ENCODE measurements around the gene RPTOR.

The RPTOR gene

DNA sequence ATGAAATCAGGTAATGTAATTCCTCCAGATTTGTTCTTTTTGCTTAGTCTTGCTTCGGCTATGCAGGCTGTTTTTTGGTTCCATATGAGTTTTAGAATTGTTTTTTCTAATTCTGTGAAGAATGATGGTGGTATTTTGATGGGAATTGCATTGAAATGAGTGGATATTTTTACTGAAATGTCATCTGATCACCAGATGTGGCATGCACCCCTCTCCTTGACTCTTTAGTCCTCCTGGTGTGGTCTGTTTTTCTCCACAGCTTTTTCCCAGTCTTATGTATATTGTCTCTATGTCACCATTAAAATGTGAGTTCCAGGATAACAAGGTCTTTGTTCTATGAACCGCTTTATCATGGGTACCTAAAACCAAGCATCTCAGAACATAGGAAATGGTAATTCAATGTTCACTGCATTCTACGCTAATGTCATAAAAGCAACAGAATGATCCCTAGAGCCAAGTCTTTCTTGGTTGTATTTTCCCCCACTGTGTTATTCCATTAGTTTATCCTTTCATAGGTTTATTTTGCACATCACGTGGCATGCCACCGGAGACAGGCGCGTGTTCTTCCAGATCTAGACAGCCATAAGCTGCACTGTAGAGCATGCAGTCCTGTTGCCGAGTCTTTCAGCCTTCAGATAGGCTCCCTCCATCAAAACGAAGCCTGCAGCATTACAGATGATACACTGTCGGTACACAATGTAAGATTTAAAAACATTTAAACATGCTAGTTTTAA, 172.5 kb downstream of the RPTOR start:
- no peak for DNase-seq (ENCODE audit: low read depth in 2 of 2)

DNA sequence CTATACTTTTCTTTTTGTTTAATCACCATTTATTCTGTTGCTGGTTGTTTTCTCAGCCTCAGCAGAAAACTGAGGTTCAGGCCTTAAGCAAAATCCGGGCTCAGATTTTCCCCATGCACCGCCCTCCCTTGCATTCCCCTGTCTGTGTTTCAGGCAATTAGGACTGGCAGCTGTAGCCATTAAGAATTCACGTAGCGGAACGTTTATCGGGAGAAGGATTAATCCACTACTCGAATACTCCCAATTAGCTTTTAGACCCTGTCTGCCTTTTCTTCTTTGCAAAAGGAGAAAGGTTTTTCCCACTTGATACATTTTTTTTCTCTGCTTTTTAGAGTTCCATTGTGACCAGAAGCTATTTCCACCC, 173.1 kb downstream of the RPTOR start:
- no peak for DNase-seq (ENCODE audit: low read depth in 2 of 2)

DNA sequence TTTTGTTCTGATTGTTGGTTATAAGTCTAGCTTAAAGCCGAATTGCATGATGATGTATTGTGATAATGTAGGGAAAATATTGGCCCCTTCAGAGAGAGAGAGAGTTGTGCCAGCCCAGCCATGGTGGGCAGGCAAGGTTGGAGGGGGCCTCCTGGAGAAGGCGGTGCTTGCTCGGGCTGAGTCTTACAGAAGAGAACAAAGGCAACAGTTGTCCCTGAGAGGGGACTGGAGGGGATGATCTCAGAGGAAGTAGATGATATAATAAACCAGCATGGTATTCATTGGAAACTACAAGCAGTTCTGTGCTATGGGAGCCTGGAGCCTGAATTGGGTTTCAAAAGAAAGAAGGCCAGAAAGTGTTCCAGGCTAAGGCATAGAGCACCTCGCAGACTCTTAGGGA, 173.8 kb downstream of the RPTOR start:
- DNase-seq (ENCODE audit: low read depth in 2 of 2) = no peak

DNA sequence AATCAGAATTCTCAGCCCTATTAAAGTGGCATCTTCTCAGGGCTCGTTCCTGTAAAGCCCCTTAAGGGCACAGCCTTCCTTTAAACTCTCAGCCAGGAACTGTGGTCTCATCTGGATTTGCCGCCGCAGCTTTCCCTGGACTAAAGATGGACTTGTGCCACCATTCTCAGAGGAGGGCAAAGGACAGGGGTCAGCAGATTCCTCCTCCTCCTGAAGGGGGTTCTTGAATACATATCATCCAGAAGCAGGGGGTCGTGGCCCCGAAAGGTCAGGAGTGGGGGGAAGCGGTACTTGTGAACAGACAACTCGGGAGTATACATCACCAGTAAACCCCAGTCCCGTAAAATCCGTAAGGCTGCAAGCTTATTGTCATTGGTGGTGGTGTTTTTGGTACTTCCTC, 174.8 kb downstream of the RPTOR start:
- no peak for DNase-seq (ENCODE audit: low read depth in 2 of 2)

GRCh38 chr17:80720610-80721577, 176.3 kb downstream of the RPTOR start:
- DNase-seq (ENCODE audit: low read depth in 2 of 2) = peak; percentile 39 to 53

GRCh38 chr17:80722661-80723060, 178.0 kb downstream of the RPTOR start:
- DNase-seq (ENCODE audit: low read depth in 2 of 2) = no peak

DNA sequence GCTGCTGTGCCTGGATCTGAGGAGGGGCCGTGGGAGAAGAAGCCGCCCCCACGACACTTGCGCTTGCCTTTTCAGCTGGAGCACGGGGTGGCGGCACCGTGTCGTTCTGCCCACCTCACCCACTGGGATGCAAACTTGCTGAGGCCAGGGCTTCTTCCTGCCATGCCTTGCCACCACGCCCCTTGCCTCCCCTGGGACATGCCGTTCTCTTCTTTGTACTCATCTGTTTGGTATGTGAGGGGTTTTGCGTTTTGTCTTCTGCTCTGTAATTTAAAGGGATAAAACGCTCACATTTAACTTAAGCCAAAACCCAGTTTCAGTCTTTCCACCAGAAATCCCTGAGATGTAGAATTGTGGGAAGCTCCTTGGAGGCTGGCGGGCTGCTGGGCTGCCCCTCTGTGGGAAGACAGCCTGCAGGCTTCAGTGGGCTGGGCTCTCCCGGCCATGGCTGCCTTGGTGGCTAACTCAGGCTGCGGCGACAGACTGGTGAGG, 180.2 kb downstream of the RPTOR start:
- DNase-seq (ENCODE audit: low read depth in 2 of 2) = no peak

DNA sequence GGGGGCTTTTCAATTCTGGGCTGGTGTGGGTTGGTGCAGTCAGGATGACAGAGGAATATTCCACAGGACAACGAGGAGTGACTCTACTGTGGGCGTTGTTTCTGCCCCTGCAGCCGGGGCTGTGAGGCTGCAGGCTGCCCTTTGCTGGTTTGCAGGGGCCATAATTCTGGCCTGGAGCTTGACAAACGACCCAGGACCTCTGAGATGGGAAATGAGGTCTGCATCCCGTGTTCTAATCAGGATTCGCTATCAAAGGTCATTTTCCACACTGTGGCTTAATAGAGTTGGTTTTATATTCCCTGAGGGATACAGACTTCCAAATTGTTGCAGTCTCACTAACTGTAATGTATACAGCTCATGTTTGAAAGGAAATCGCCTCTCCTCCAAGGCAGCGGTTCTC, 180.9 kb downstream of the RPTOR start:
- no peak for DNase-seq (ENCODE audit: low read depth in 2 of 2)

- no peak for DNase-seq (ENCODE audit: low read depth in 2 of 2)
Measured at GRCh38 chr17:80726558-80727408, 182.1 kb downstream of the RPTOR start.

DNA sequence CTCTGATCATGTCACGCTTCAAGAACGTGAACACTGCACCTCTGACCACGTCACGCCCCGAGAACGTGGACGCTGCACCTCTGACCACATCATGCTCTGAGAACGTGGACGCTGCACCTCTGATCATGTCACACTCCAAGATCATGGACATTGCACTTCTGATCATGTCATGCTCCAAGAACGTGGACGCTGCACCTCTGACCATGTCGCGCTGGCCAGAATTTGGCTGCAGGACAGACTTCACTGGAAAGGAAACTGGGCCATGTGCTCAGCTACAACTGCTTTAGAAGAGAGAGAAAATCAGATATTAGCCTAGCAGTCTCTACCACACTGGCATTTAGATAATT, 182.7 kb downstream of the RPTOR start:
- no peak for DNase-seq (ENCODE audit: low read depth in 2 of 2)

DNA sequence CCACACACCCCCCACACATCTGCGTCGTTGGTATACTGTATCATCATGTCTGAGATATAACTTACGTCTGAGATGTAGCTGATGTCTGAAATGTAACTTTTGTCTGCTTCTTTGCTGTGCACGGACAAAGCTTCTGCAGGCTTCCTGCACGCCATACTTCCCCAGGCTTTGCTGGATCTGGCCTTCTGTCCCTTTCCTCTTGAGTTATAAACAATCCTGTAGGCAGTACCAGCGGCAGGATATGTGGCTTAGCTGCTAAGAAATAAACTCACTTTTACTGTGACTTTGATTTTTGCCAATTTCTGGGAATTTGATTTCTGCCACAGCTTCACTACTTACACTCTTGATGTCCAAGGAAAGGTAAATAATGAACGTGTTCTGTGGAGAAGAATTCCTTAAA, 184.4 kb downstream of the RPTOR start:
- no peak for DNase-seq (ENCODE audit: low read depth in 2 of 2)

- no peak for DNase-seq (ENCODE audit: low read depth in 2 of 2)
Measured at GRCh38 chr17:80729761-80730160, 185.1 kb downstream of the RPTOR start.

DNA sequence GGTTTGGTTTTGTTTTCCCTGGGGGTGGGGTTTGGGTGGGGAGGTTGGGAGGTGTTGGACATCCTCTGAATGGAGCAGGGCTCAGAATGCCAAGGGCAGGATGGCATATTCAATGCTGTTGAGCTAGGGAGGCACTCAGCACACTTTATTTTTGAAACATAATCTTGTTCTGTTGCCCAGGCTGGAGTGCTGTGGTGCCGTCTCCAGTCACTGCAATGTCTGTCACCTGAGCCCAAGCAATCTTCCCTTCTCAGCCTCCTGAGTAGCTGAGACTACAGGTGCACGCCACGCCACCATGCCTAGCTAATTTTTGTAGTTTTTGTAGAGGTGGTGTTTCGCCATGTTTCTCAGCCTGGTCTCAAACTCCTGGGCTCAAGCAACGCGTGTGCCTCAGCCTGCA, 186.1 kb downstream of the RPTOR start:
- DNase-seq (ENCODE audit: low read depth in 2 of 2) = no peak

- DNase-seq (ENCODE audit: low read depth in 2 of 2) = no peak
Measured at GRCh38 chr17:80731323-80731722, 186.7 kb downstream of the RPTOR start.

DNA sequence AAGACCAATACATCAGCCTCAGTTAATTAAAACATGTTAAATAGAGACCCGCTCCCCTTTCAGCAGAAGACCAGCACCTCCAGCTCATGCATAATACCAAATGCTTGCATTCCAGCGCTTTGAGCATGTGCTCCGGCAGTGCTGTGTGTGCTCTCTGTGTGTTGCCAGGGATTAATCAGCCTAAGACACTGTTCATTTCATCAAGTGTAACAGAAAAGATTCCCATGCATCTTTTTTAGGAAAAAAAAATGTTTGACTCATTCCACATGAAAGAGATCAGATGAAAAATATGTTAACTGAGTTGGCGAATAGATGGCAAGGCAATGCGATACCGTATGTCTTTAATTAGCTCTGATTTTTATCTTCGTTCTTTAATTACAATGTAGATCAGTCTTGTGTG, 187.6 kb downstream of the RPTOR start:
- DNase-seq (ENCODE audit: low read depth in 2 of 2) = no peak

DNA sequence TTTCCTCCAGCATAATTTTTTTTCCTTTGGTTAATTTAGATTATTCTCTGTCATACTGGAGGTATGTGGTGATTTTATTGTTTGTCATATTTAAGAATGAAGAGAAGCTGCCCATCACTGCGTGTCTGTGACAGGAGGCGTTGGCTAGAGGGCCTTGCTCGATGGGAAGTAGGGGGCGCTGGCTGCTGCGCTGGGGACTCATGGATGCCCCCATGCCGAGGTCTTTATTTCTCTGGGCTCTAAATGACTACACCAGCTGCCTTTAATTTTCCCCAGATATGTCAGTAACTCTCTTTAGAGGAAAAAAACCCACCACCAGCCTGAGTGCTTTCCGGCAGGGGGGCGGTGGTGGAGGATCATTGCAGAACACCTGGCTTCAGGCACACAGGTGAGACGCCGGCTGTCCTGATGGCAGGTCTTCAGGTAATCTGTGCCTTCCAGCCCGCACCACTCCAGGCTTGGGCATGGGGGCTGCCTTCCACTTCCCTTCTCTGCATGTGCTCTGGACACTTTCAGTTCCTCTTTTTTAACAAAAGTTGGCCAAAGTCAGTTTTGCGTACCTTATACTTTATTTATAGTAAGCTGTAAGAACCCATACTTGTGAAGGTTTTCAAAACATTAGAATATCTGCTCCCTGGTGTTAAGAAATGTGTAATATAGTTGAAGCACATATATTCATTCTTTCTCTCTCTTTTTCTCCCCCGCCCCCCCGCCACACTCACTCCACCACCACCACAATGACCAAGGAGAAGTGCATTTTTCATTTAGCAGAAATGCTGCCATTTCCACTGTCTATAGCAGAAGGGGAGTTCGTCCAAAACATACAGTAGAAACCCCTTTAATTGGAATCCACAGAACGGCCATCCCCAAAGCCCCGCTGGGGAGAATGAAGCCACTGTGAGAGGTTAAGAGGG, 192.7 kb downstream of the RPTOR start:
- DNase-seq (ENCODE audit: low read depth in 2 of 2) = no peak

DNA sequence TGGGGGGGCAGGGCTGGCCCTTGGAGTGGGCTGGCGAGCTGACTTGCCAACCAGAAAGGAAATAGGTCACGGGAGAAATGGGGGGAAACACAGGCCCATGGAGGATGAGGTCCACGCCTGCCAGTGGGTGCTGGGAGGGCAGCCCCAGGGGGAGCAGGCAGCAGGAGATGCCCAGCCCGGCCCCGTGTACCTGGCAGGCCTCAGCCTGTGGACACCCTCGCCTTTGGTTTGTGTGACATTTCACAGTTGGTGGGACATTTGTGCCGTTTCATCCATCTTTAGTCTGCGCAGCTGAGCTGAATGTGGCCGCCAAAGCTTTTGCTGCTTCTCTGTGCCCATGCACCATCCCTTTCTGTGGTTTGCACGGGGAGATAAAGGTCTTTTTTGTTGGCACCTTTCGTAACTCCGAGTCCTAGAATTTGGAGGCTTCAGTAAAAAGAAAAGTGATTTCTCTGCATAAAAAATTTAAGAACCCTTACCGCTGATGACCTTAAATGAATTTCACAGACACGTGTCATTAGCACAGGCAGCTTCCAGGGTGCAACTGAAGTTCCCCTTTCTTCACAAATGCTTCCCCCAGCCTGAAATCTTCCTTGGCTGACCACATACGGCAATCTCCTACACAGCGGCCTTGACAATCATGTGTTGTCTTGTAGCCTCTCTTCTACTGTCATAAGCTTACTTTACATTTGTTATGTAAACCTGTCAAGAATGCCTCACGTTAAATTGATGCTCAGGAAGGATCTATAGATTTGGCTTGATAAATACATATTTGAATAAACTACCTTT, 193.6 kb downstream of the RPTOR start:
- no peak for DNase-seq (ENCODE audit: low read depth in 2 of 2)

DNA sequence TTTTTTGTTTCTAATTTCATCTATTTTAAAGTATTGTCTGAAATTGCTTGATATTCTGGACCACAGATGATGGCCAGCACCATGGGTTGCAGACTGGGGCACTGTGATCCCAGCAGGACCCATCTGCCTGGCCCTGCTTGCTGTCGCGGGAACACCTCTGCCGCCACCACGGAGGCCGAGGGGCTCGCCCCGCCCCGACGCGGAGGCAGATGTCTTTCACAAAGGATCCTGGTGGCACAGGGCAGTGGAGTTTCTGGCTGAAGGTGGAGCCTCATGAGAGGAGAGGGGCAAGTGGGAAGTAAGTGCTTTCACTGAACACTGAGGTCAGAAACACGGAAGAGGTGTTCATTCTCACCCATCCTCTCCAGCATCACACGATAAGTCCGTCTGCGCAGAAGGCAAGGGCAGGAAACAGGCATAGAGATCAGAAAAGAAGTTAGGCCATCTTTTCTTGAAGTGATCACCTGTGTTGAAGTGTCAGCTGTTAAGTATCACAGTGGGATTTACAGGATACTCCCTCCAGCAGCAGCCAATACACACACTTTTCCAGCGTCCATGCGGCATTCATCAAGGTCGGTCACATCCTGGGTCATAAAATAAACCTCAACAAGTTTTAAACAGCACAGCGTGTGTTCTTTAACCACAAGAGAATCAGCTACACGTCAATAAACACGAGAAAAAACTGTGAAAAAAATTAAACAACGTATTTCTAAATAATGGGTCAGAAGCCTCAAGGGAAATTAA, 194.5 kb downstream of the RPTOR start:
- no peak for DNase-seq (ENCODE audit: low read depth in 2 of 2)

DNA sequence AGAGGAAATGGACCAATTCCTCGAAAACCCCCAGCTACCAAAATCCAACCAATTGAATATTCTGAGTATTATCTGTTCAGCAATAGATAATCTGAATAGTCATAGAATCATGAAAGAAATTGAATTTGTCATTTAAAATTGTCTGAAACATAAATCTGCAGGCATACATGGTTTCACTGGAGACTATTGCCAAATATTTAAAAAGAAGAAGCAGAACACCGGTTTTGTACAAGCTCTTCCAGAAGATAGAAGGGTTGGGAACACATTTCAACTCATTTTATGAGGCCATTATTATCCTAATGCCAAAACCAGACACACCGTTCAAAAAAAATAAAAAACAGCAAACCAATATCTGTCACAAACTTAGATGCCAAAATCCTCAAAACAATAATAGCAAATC, 195.5 kb downstream of the RPTOR start:
- no peak for DNase-seq (ENCODE audit: low read depth in 2 of 2)

GRCh38 chr17:80742091-80742490, 197.5 kb downstream of the RPTOR start:
- DNase-seq (ENCODE audit: low read depth in 2 of 2) = no peak

All from stimulated activated CD4-positive, alpha-beta T cell treated with anti-CD3 and anti-CD28 coated beads, Interleukin-12 subunit alpha, Interleukin-12 subunit beta, amount 100 ng/mL, for 24 hours (primary cell).